ENCODE measurements around the gene HMG20A.

Gene HMG20A

GRCh38 chr15:77526595-77527163 is 106.0 kb downstream of the HMG20A start:
- DNase-seq: no peak

GRCh38 chr15:77527164-77527778 is 106.6 kb downstream of the HMG20A start:
- no peak for DNase-seq

- DNase-seq: no peak
Measured at GRCh38 chr15:77527831-77528231, 107.1 kb downstream of the HMG20A start.

GRCh38 chr15:77528290-77528967 is 107.7 kb downstream of the HMG20A start:
- no peak for DNase-seq

GRCh38 chr15:77528968-77529319 is 108.3 kb downstream of the HMG20A start:
- DNase-seq: no peak

- no peak for DNase-seq
Measured at GRCh38 chr15:77529394-77530159, 108.9 kb downstream of the HMG20A start.

GRCh38 chr15:77530576-77530975 is 109.9 kb downstream of the HMG20A start:
- no peak for DNase-seq

- no peak for DNase-seq
Measured at GRCh38 chr15:77531191-77532000, 110.7 kb downstream of the HMG20A start.

GRCh38 chr15:77532067-77532710 is 111.5 kb downstream of the HMG20A start:
- no peak for DNase-seq

GRCh38 chr15:77532846-77533245 is 112.2 kb downstream of the HMG20A start:
- no peak for DNase-seq

GRCh38 chr15:77533578-77534430 is 113.1 kb downstream of the HMG20A start:
- DNase-seq: no peak
